Rectal smooth muscle tissue (tissue), 1 donor: ENCODE results near the gene OLFML1.
A peak's percentile ranks its signal among the peaks of the same experiment; 100 is the strongest.
"Not testable (repeated sequence)": the region's sequence is repeated elsewhere in the genome, so short reads cannot be mapped to it uniquely, and the experiment has no call there.

Experiments used
- H3K27ac ChIP-seq: one replicate; pipeline ENCODE4 v1.7.0; 2013; ENCODE audit warnings: low read depth, low read length, inconsistent platforms
- H3K27me3 ChIP-seq: one replicate; pipeline ENCODE4 v1.7.0; 2013; ENCODE audit warnings: low read length; ENCODE audit not compliant: control insufficient read depth, insufficient read depth
- H3K36me3 ChIP-seq: one replicate; pipeline ENCODE4 v1.7.0; 2013; ENCODE audit warnings: low read length; ENCODE audit not compliant: control insufficient read depth, insufficient read depth
- H3K4me1 ChIP-seq: one replicate; pipeline ENCODE4 v1.7.0; 2013; ENCODE audit warnings: low read length; ENCODE audit not compliant: control insufficient read depth, insufficient read depth
- H3K4me3 ChIP-seq: one replicate; pipeline ENCODE4 v1.7.0; 2013; ENCODE audit warnings: low read length
- H3K9ac ChIP-seq: one replicate; pipeline ENCODE4 v1.7.0; 2013; ENCODE audit warnings: low read length

The OLFML1 gene

GRCh38 chr11:7501251-7501650, 15.9 kb downstream of the OLFML1 start:
- H3K27ac ChIP-seq, result no peak overlapping the region
- no peaks in the 10 kb centered on the region for H3K4me1 ChIP-seq
- no peak overlapping the region for H3K4me3 ChIP-seq
- H3K9ac ChIP-seq, result no peak overlapping the region
- no peaks in the 10 kb centered on the region for H3K36me3 ChIP-seq
- H3K27me3 ChIP-seq, result no peaks in the 10 kb centered on the region

- Histone ChIP-seq H3K27ac (no peak overlapping the region), H3K36me3 (no peaks in the 10 kb centered on the region), H3K4me1 (no peaks in the 10 kb centered on the region), H3K4me3 (no peak overlapping the region), H3K9ac (no peak overlapping the region), H3K27me3 (no peaks in the 10 kb centered on the region)
These were observed 16.6 kb downstream of the OLFML1 start for GRCh38 chr11:7501894-7502293.

GRCh38 chr11:7506243-7506642, 20.9 kb downstream of the OLFML1 start:
- H3K9ac ChIP-seq, result no peak overlapping the region
- H3K4me3 ChIP-seq, result no peak overlapping the region
- H3K27me3 ChIP-seq, result no peaks in the 10 kb centered on the region
- H3K4me1 ChIP-seq, result no peaks in the 10 kb centered on the region
- no peak overlapping the region for H3K27ac ChIP-seq
- no peaks in the 10 kb centered on the region for H3K36me3 ChIP-seq

- H3K36me3 ChIP-seq, result no peaks in the 10 kb centered on the region
- H3K4me3 ChIP-seq, result no peak overlapping the region
- no peak overlapping the region for H3K27ac ChIP-seq
- no peak overlapping the region for H3K9ac ChIP-seq
- H3K27me3 ChIP-seq, result no peaks in the 10 kb centered on the region
- H3K4me1 ChIP-seq, result peaks cover 8% of the 10 kb centered on the region
These were observed 22.8 kb downstream of the OLFML1 start for GRCh38 chr11:7508087-7508486.

GRCh38 chr11:7509966-7510365, 24.7 kb downstream of the OLFML1 start:
- Histone ChIP-seq H3K4me1 (peaks cover 8% of the 10 kb centered on the region), H3K4me3 (no peak overlapping the region), H3K9ac (no peak overlapping the region), H3K36me3 (no peaks in the 10 kb centered on the region), H3K27me3 (no peaks in the 10 kb centered on the region), H3K27ac (no peak overlapping the region)

- Histone ChIP-seq H3K4me3 (no peak overlapping the region), H3K9ac (no peak overlapping the region), H3K36me3 (no peaks in the 10 kb centered on the region), H3K27ac (no peak overlapping the region), H3K27me3 (no peaks in the 10 kb centered on the region), H3K4me1 (peaks cover 8% of the 10 kb centered on the region)
These were observed 26.1 kb downstream of the OLFML1 start for GRCh38 chr11:7511401-7511800.

GRCh38 chr11:7512525-7513233, 27.4 kb downstream of the OLFML1 start:
- H3K4me1 ChIP-seq, result peaks cover 8% of the 10 kb centered on the region
- H3K36me3 ChIP-seq, result no peaks in the 10 kb centered on the region
- H3K27ac ChIP-seq, result peak overlapping the region; percentile 84
- peak overlapping the region; percentile 95 for H3K4me3 ChIP-seq
- peak overlapping the region; percentile 42 for H3K9ac ChIP-seq
- no peaks in the 10 kb centered on the region for H3K27me3 ChIP-seq

- peaks cover 8% of the 10 kb centered on the region for H3K4me1 ChIP-seq
- no peaks in the 10 kb centered on the region for H3K27me3 ChIP-seq
- H3K9ac ChIP-seq, result peak within 1 kb of the TSS; percentile 42
- H3K27ac ChIP-seq, result peak within 1 kb of the TSS; percentile 84
- H3K36me3 ChIP-seq, result no peaks in the 10 kb centered on the region
- H3K4me3 ChIP-seq, result peak within 1 kb of the TSS; percentile 95
These were observed 28.2 kb downstream of the OLFML1 start, which contains the start of gene PPFIBP2 for GRCh38 chr11:7513234-7514098. Gene PPFIBP2, plus strand, starts transcription at chr11:7513999. Its CDS starts 35,477 bp downstream, at chr11:7549476.

GRCh38 chr11:7514099-7514591, 28.8 kb downstream of the OLFML1 start:
- H3K27ac ChIP-seq, result peak overlapping the region; percentile 84
- no peaks in the 10 kb centered on the region for H3K36me3 ChIP-seq
- H3K4me3 ChIP-seq, result peak overlapping the region; percentile 95
- peaks cover 8% of the 10 kb centered on the region for H3K4me1 ChIP-seq
- peak overlapping the region; percentile 32 for H3K9ac ChIP-seq
- H3K27me3 ChIP-seq, result no peaks in the 10 kb centered on the region

GRCh38 chr11:7515447-7515886, 30.2 kb downstream of the OLFML1 start:
- Histone ChIP-seq H3K4me3 (no peak overlapping the region), H3K27ac (no peak overlapping the region), H3K9ac (no peak overlapping the region)

GRCh38 chr11:7516475-7516874, 31.2 kb downstream of the OLFML1 start:
- Histone ChIP-seq H3K4me3 (no peak overlapping the region), H3K27me3 (no peaks in the 10 kb centered on the region), H3K36me3 (no peaks in the 10 kb centered on the region), H3K4me1 (peaks cover 8% of the 10 kb centered on the region), H3K27ac (no peak overlapping the region), H3K9ac (no peak overlapping the region)

More at GRCh38 chr11:7515447-7515886, 30.2 kb downstream of the OLFML1 start:
- Histone ChIP-seq H3K4me1 (peaks cover 8% of the 10 kb centered on the region), H3K27me3 (no peaks in the 10 kb centered on the region), H3K36me3 (no peaks in the 10 kb centered on the region)

GRCh38 chr11:7517743-7518142, 32.4 kb downstream of the OLFML1 start:
- H3K4me3 ChIP-seq, H3K27ac ChIP-seq, H3K27me3 ChIP-seq, H3K4me1 ChIP-seq, H3K9ac ChIP-seq, H3K36me3 ChIP-seq: not testable (repeated sequence)
